Adrenal gland (tissue), 12 donors: ENCODE measurements around the gene DAB2. TPM values are rescaled to one million over a fixed set of nuclear protein-coding genes. Genes with fewer than 3 reads are reported as not detected.

Experiments
- DNase-seq, 7 donors: peaks; one replicate each; pipeline ENCODE4 v3.0.0-alpha.2; 2019 to 2020
- H3K27ac ChIP-seq, 5 donors: fragments of 200-600 bp; sonication (generic) in 4 of 5; 1 replicate in 3 of 5; 2 replicates in 2 of 5; pipeline versions ENCODE4 v1.5.1 to v1.8.0; 2016 to 2020; ENCODE audit warnings: mild to moderate bottlenecking in 1 of 5
- H3K27me3 ChIP-seq: fragments of 200-600 bp; 2 replicates; pipeline ENCODE4 v1.8.0; 2021
- H3K36me3 ChIP-seq, 2 donors: fragments of 200-600 bp; replicated peaks in 1 of 2; 1 replicate in 1 of 2; 2 replicates in 1 of 2; pipeline versions ENCODE4 v1.5.1 to v1.8.0; 2018 to 2022
- H3K4me1 ChIP-seq, 2 donors: fragments of 200-600 bp; replicated peaks in 1 of 2; 1 replicate in 1 of 2; 2 replicates in 1 of 2; pipeline versions ENCODE4 v1.5.1 to v1.8.0; 2018 to 2021
- H3K4me3 ChIP-seq, 4 donors: fragments of 200-600 bp; sonication (generic) in 3 of 4; one replicate each; pipeline ENCODE4 v1.5.1; 2016 to 2018
- H3K9me3 ChIP-seq, 3 donors: fragments of 200-600 bp; sonication (generic) in 1 of 3; replicated peaks in 1 of 3; 1 replicate in 2 of 3; 2 replicates in 1 of 3; pipeline versions ENCODE4 v1.5.1 to v1.8.0; 2016 to 2021
- CTCF ChIP-seq, 6 experiments: fragments of 450-650 bp in 4 of 6; fragments of 200-600 bp in 2 of 6; sonication (generic) in 1 of 6; IDR thresholded peaks; 1 replicate in 5 of 6; 2 replicates in 1 of 6; pipeline versions ENCODE4 v1.5.1 to v1.8.0; 2016 to 2021; ENCODE audit warnings: antibody characterized with exemption in 6 of 6, mild to moderate bottlenecking in 2 of 6, moderate library complexity in 1 of 6
- POLR2A ChIP-seq, 2 donors: fragments of 450-650 bp; IDR thresholded peaks; one replicate each; pipeline ENCODE4 v1.6.1; 2017; ENCODE audit warnings: antibody characterized with exemption in 2 of 2, mild to moderate bottlenecking in 2 of 2, moderate library complexity in 1 of 2
- WGBS, 4 donors: extraction: QIAGEN DNeasy Blood & Tissue Kit in 2 of 4; methylation state at CpG; one replicate each; pipeline versions ENCODE4 v1.1.5 to v1.1.7; 2013 to 2017; 5-methylcytosine and 5-hydroxymethylcytosine counted together
- intact Hi-C, 2 donors: fragments of 100-400 bp; cut with DNase I; formaldehyde crosslinking; loops; one replicate each; pipeline versions ENCODE4 v1.14.1 to v1.15.0; 2022 to 2023
- polyA plus RNA-seq, 3 donors: library from polyadenylated mRNA; stranded (reverse); fragments of 200-250 nt in 2 of 3; fragments of 350-450 nt in 1 of 3; fragmentation: Illumina TruSeq in 1 of 3; extraction: RNeasy Lipid Tissue Mini Kit (QIAGEN cat#74804) in 1 of 3; gene quantifications; one replicate each; pipeline ENCODE4 v1.2.3, GENCODE V29; 2013 to 2014
- total RNA-seq, 9 donors: library from RNA; depleted of rRNA in 4 of 9; stranded (reverse); fragments of >200 nt in 4 of 9; fragments of 120-200 nt in 1 of 9; fragmentation: NEBNext Ultra II Directional in 1 of 9; extraction: Animal tissue kit (Norgen Biotek cat#: 25700) in 1 of 9; gene quantifications; one replicate each; pipeline versions ENCODE4 v1.1.0 to v1.2.4, GENCODE V29; 2013 to 2023
- donor health status: healthy with polysubstance abuse.
- donor health status: Bipolar disorder and iron deficiency.
- donor health status: DM: yes; HTN: yes; CAD: no.
- donor health status: DM: no; HTN: no; CAD: no.
- donor health status: DM: no; HTN: no; CAD: no.
- donor health status: DM: yes; HTN: yes; CAD: no.

Gene DAB2
- total and polyA plus RNA-seq, 12 donors, result 96.1 to 418 (median 190) TPM

DNA sequence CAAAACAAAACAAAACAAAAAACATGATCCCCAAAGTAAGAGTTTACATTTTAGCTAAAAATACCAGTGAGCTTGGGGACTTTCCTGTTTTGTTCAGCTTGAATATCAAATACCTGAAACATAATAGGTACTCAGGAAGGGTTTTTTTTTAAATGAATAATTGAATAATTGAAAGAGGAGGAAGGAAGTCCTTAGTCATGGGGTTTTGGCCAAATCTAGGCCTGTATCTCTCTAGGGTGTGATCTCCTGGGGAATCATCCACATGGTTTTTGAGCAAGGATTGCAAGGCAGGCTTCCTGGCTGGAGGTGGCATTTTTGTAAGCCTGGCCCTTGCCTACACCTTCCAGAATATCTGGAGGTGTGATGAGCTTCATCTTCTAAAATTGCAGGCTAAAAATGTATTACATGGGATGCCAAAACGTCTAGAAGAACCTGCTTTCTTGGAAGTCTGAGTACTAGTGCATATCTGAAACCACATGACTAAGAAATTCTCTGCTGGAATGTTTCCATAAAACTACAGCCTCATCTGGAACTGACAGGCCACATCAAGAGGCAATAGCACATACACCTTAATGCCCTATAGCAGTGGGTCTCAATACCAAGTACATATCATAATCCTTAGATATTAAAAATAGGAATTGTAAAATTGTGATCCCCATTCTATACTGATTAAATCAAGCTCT, 70.9 kb downstream of the DAB2 start:
- H3K36me3 ChIP-seq, result no peaks in the 10 kb centered on the region
- 53 to 58% (median 56%) methylated on average over 1 of the region's 1 CpG for WGBS, 4 donors
- intact Hi-C loops, result no loop called here

GRCh38 chr5:39352951-39353350, 71.8 kb downstream of the DAB2 start:
- 79 to 90% (median 85%) methylated on average over 1 of the region's 1 CpG for WGBS, 4 donors
- Histone ChIP-seq H3K27me3 (no peaks in the 10 kb centered on the region), H3K27ac (no peak overlapping the region), H3K9me3 (no peaks in the 10 kb centered on the region), H3K4me3 (no peak overlapping the region), H3K4me1 (no peaks in the 10 kb centered on the region), H3K36me3 (no peaks in the 10 kb centered on the region)
- TF ChIP-seq POLR2A (IDR thresholded peaks at IDR 0.05) (no peak), CTCF (IDR thresholded peaks at IDR 0.05) (no peak)
- intact Hi-C loops, result no loop called here
- DNase-seq, result no peak

More for the DNA sequence above, 70.9 kb downstream of the DAB2 start:
- no peak for TF ChIP-seq CTCF (IDR thresholded peaks at IDR 0.05)
- no peak for TF ChIP-seq POLR2A (IDR thresholded peaks at IDR 0.05)
- Histone ChIP-seq H3K4me1 (no peaks in the 10 kb centered on the region), H3K27me3 (no peaks in the 10 kb centered on the region), H3K9me3 (no peaks in the 10 kb centered on the region), H3K27ac (no peak overlapping the region), H3K4me3 (no peak overlapping the region)
- DNase-seq, result no peak

DNA sequence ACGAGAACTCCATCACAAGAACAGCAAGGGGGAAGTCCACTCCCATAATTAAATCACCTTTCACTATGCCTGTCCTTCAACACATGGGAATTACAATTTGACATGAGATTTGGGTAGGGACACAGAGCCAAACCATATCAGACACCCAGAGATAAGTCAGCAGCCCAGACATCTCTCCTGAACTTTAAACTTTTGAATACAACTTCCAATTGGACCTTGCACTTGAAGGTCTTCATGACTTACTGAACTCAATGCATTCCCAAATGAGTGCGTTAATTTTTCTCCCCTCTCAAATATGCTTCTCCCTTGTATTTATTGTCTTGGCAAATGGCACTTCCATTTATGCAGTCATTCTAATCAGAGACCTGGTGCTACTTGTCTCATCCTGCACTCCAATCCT, 72.6 kb downstream of the DAB2 start:
- H3K9me3 ChIP-seq, result no peaks in the 10 kb centered on the region
- no peak for TF ChIP-seq CTCF (IDR thresholded peaks at IDR 0.05)
- TF ChIP-seq POLR2A (IDR thresholded peaks at IDR 0.05), result no peak
- no peak for DNase-seq
- no peaks in the 10 kb centered on the region for H3K27me3 ChIP-seq
- intact Hi-C loops, result no loop called here
- H3K27ac ChIP-seq, result no peak overlapping the region
- H3K4me3 ChIP-seq, result no peak overlapping the region
- no peaks in the 10 kb centered on the region for H3K4me1 ChIP-seq
- 73 to 87% (median 79%) methylated on average over 2 of the region's 2 CpGs for WGBS, 4 donors
- H3K36me3 ChIP-seq, result no peaks in the 10 kb centered on the region

DNA sequence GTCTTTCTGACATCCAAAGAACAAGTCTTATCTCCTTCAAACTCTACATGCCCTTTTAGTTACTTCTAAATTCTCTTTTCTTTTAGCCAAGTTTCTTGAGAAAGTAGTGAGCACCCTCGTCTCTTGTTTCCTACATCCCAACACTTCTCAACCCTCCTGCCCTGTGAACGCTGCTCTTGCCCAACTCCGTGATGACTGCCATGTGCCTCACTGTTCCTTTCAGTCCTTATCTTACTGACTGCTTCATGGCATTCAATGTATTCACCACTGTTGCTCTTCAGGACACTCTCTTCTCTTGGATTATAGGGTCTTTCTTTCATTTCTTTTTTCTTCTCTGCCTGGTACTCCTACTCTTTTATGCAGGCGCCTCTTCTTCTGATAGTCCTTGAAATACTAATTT, 75.3 kb downstream of the DAB2 start:
- DNase-seq, result no peak
- Histone ChIP-seq H3K4me3 (no peak overlapping the region), H3K9me3 (no peaks in the 10 kb centered on the region), H3K4me1 (no peaks in the 10 kb centered on the region), H3K27ac (no peak overlapping the region), H3K27me3 (no peaks in the 10 kb centered on the region), H3K36me3 (no peaks in the 10 kb centered on the region)
- WGBS, 4 donors, result 77 to 86% (median 81%) methylated on average over 4 of the region's 4 CpGs
- intact Hi-C loops, result no loop called here
- TF ChIP-seq CTCF (IDR thresholded peaks at IDR 0.05), result no peak
- no peak for TF ChIP-seq POLR2A (IDR thresholded peaks at IDR 0.05)
